Astrocyte (in vitro differentiated cells and primary cell): ENCODE data around the gene C1QA. TPM values are rescaled to one million over a fixed set of nuclear protein-coding genes. Genes with fewer than 3 reads are reported as not detected.

Source experiments
- DNase-seq: peaks from one replicate; pipeline ENCODE4 v3.0.0-alpha.2; 2010; ENCODE audit warnings: low read depth
- FAIRE-seq: peaks from 2 replicates; lab custom pipeline; 2011; peaks lifted over from hg19 to GRCh38; lab: Jason Lieb, UNC
- H2AFZ ChIP-seq: 2 replicates; pipeline ENCODE4 v1.6.0; 2012; ENCODE audit warnings: low read depth, low read length, inconsistent platforms
- H3K27ac ChIP-seq: 2 replicates; pipeline ENCODE4 v1.5.1; 2011; ENCODE audit warnings: low read depth, low read length, inconsistent platforms
- H3K27me3 ChIP-seq: 2 replicates; pipeline ENCODE4 v1.6.0; 2011; ENCODE audit warnings: low read length, inconsistent platforms; ENCODE audit not compliant: insufficient read depth
- H3K36me3 ChIP-seq: 2 replicates; pipeline ENCODE4 v1.5.1; 2011; ENCODE audit warnings: low read length, inconsistent platforms; ENCODE audit not compliant: insufficient read depth
- H3K4me1 ChIP-seq: 2 replicates; pipeline ENCODE4 v1.5.1; 2011; ENCODE audit warnings: low read length, inconsistent platforms; ENCODE audit not compliant: insufficient read depth
- H3K4me2 ChIP-seq: 2 replicates; pipeline ENCODE4 v1.6.0; 2012; ENCODE audit warnings: low read length, inconsistent platforms
- H3K4me3 ChIP-seq: 2 replicates; pipeline ENCODE4 v1.5.1; 2011; ENCODE audit warnings: low read depth, mild to moderate bottlenecking, low read length, inconsistent platforms; ENCODE audit not compliant: insufficient read depth
- H3K79me2 ChIP-seq: 2 replicates; pipeline ENCODE4 v1.6.0; 2012; ENCODE audit warnings: mild to moderate bottlenecking, low read length, inconsistent platforms; ENCODE audit not compliant: insufficient read depth
- H3K9ac ChIP-seq: 2 replicates; pipeline ENCODE4 v1.6.0; 2012; ENCODE audit warnings: mild to moderate bottlenecking, low read length, inconsistent platforms
- H3K9me3 ChIP-seq: 2 replicates; pipeline ENCODE4 v1.5.1; 2012; ENCODE audit warnings: low read depth, mild to moderate bottlenecking, low read length, inconsistent platforms; ENCODE audit not compliant: insufficient read depth
- H4K20me1 ChIP-seq: 2 replicates; pipeline ENCODE4 v1.6.0; 2012; ENCODE audit warnings: low read length, inconsistent platforms; ENCODE audit not compliant: insufficient read depth
- H3K27ac Mint-ChIP-seq: one replicate; pipeline ENCODE4 v1.8.0; 2021; ENCODE audit warnings: mild to moderate bottlenecking, mixed read lengths; ENCODE audit not compliant: unreplicated experiment
- H3K27me3 Mint-ChIP-seq: one replicate; pipeline ENCODE4 v1.8.0; 2021; ENCODE audit warnings: low read depth, mixed read lengths; ENCODE audit not compliant: unreplicated experiment
- H3K36me3 Mint-ChIP-seq: one replicate; pipeline ENCODE4 v1.8.0; 2021; ENCODE audit warnings: low read depth, mixed read lengths; ENCODE audit not compliant: unreplicated experiment
- H3K4me1 Mint-ChIP-seq: one replicate; pipeline ENCODE4 v1.8.0; 2021; ENCODE audit warnings: low read depth, mixed read lengths; ENCODE audit not compliant: unreplicated experiment
- H3K4me3 Mint-ChIP-seq: one replicate; pipeline ENCODE4 v1.8.0; 2021; ENCODE audit warnings: mild to moderate bottlenecking, moderate library complexity, mixed read lengths; ENCODE audit not compliant: unreplicated experiment
- H3K9me3 Mint-ChIP-seq: one replicate; pipeline ENCODE4 v1.8.0; 2021; ENCODE audit warnings: mild to moderate bottlenecking, mixed read lengths; ENCODE audit not compliant: unreplicated experiment
- CTCF ChIP-seq: IDR thresholded peaks from 2 replicates; pipeline ENCODE4 v1.5.1; 2011; ENCODE audit warnings: low read depth, mild to moderate bottlenecking, inconsistent platforms, low read length, moderate library complexity; ENCODE audit not compliant: insufficient read depth
- EZH2 ChIP-seq: IDR thresholded peaks from 2 replicates; pipeline ENCODE4 v1.6.1; 2012; ENCODE audit warnings: mild to moderate bottlenecking, low read length, inconsistent platforms; ENCODE audit not compliant: insufficient read depth
- total RNA-seq: library from RNA; stranded (reverse); gene quantifications from 2 replicates; pipeline ENCODE4 v1.2.1, GENCODE V29; 2021

C1QA gene
- total RNA-seq, 1 donor from 2014 or later = not detected

GRCh38 chr1:22591576-22591975 is 44.9 kb upstream of the C1QA start:
- Histone ChIP-seq H3K36me3 (no peaks in the 10 kb centered on the region), H3K4me1 (no peaks in the 10 kb centered on the region), H3K4me3 (no peak overlapping the region), H3K4me2 (no peak overlapping the region), H4K20me1 (no peaks in the 10 kb centered on the region), H3K9ac (no peak overlapping the region), H3K9me3 (no peaks in the 10 kb centered on the region), H3K79me2 (no peaks in the 10 kb centered on the region), H3K27me3 (peaks cover 6% of the 10 kb centered on the region), H2AFZ (no peak overlapping the region), H3K27ac (no peak overlapping the region)
- Mint-ChIP-seq H3K9me3 (peaks cover 3% of the 10 kb centered on the region), H3K27ac (no peak overlapping the region), H3K27me3 (peaks cover 45% of the 10 kb centered on the region), H3K4me3 (peak overlapping the region; percentile 51), H3K36me3 (no peaks in the 10 kb centered on the region), H3K4me1 (peaks cover 10% of the 10 kb centered on the region)
- FAIRE-seq = no peak
- DNase-seq = no peak
- TF ChIP-seq CTCF = no peak
- no peak for TF ChIP-seq EZH2

GRCh38 chr1:22592051-22592450 is 44.4 kb upstream of the C1QA start:
- H3K9me3 ChIP-seq = no peaks in the 10 kb centered on the region
- H3K4me2 ChIP-seq = no peak overlapping the region
- no peak overlapping the region for H3K4me3 ChIP-seq
- H3K79me2 ChIP-seq = no peaks in the 10 kb centered on the region
- Mint-ChIP-seq H3K4me1 (peaks cover 10% of the 10 kb centered on the region), H3K4me3 (no peak overlapping the region), H3K27ac (no peak overlapping the region), H3K9me3 (peaks cover 3% of the 10 kb centered on the region), H3K27me3 (peaks cover 45% of the 10 kb centered on the region), H3K36me3 (no peaks in the 10 kb centered on the region)
- no peaks in the 10 kb centered on the region for H3K4me1 ChIP-seq
- DNase-seq = no peak
- no peak for FAIRE-seq
- H3K27me3 ChIP-seq = peaks cover 6% of the 10 kb centered on the region
- no peaks in the 10 kb centered on the region for H4K20me1 ChIP-seq
- no peak overlapping the region for H2AFZ ChIP-seq
- no peaks in the 10 kb centered on the region for H3K36me3 ChIP-seq
- TF ChIP-seq EZH2 (no peak), CTCF (no peak)
- H3K27ac ChIP-seq = no peak overlapping the region
- no peak overlapping the region for H3K9ac ChIP-seq

GRCh38 chr1:22592919-22593790 is 43.3 kb upstream of the C1QA start:
- no peaks in the 10 kb centered on the region for H3K79me2 ChIP-seq
- peaks cover 10% of the 10 kb centered on the region for H3K4me1 Mint-ChIP-seq
- H3K4me3 Mint-ChIP-seq = no peak overlapping the region
- peaks cover 40% of the 10 kb centered on the region for H3K27me3 Mint-ChIP-seq
- H3K9me3 Mint-ChIP-seq = peaks cover 3% of the 10 kb centered on the region
- no peak overlapping the region for H3K27ac Mint-ChIP-seq
- no peaks in the 10 kb centered on the region for H3K4me1 ChIP-seq
- no peaks in the 10 kb centered on the region for H3K36me3 ChIP-seq
- TF ChIP-seq CTCF (no peak), EZH2 (no peak)
- peaks cover 6% of the 10 kb centered on the region for H3K27me3 ChIP-seq
- H3K4me3 ChIP-seq = no peak overlapping the region
- H3K27ac ChIP-seq = no peak overlapping the region
- H3K36me3 Mint-ChIP-seq = no peaks in the 10 kb centered on the region
- H3K9ac ChIP-seq = no peak overlapping the region
- FAIRE-seq (no peak), DNase-seq (no peak)
- no peaks in the 10 kb centered on the region for H3K9me3 ChIP-seq
- H3K4me2 ChIP-seq = no peak overlapping the region
- H2AFZ ChIP-seq = no peak overlapping the region
- no peaks in the 10 kb centered on the region for H4K20me1 ChIP-seq
